WERI-Rb-1 (cell line): ENCODE measurements around the gene OR1L8.
"Not testable (repeated sequence)": the region's sequence is repeated elsewhere in the genome, so short reads cannot be mapped to it uniquely, and the experiment has no call there.

Source experiments
- DNase-seq: peaks from one replicate; pipeline ENCODE4 v3.0.0-alpha.2; 2020
- H3K27ac ChIP-seq: fragments of 250-450 bp; sonication (Bioruptor Pico); 2 replicates; pipeline ENCODE4 v1.5.1; 2020; ENCODE audit warnings: mild to moderate bottlenecking, moderate library complexity
- H3K27me3 ChIP-seq: fragments of 250-450 bp; sonication (Bioruptor Pico); 2 replicates; pipeline ENCODE4 v1.5.1; 2021; ENCODE audit warnings: mild to moderate bottlenecking, low read depth, moderate library complexity; ENCODE audit not compliant: insufficient read depth, severe bottlenecking
- H3K36me3 ChIP-seq: fragments of 250-450 bp; sonication (Bioruptor Pico); 2 replicates; pipeline ENCODE4 v1.5.1; 2020; ENCODE audit warnings: mild to moderate bottlenecking, moderate library complexity
- H3K4me3 ChIP-seq: 2 replicates; pipeline ENCODE4 v1.5.1; 2011; ENCODE audit warnings: low read depth, mild to moderate bottlenecking, control low read depth, low read length
- H3K9me3 ChIP-seq: fragments of 250-450 bp; sonication (Bioruptor Pico); 2 replicates; pipeline ENCODE4 v1.5.1; 2021; ENCODE audit warnings: mild to moderate bottlenecking, moderate library complexity; ENCODE audit not compliant: severe bottlenecking
- CTCF ChIP-seq: IDR thresholded peaks from 2 replicates; pipeline ENCODE4 v1.5.1; 2011; ENCODE audit warnings: low read depth, mild to moderate bottlenecking, control low read depth, inconsistent platforms, low read length

The OR1L8 gene, protein sequence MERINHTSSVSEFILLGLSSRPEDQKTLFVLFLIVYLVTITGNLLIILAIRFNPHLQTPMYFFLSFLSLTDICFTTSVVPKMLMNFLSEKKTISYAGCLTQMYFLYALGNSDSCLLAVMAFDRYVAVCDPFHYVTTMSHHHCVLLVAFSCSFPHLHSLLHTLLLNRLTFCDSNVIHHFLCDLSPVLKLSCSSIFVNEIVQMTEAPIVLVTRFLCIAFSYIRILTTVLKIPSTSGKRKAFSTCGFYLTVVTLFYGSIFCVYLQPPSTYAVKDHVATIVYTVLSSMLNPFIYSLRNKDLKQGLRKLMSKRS

DNA sequence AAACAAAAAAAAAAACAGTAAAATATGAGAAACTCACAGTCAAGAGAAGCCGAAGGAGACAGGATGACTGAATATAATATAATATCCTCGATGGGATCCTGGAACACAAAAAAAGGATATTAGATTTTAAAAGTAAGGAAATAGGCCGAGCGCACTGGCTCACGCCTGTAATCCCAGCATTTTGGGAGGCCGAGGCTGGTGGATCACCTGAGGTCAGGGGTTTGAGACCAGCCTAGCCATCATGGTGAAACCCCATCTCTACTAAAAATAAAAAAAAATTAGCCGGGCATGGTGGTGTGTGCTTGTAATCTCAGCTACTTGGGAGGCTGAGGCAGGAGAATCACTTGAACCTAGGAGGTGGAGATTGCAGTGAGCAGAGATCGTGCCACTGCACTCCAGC is at the start of gene OR1L8:
Gene OR1L8, minus strand, starts transcription at position 101 of the 400 bp plus-strand sequence. CDS start 14,907 bp downstream, outside the sequence.
- H3K36me3 ChIP-seq, H3K4me3 ChIP-seq, H3K27ac ChIP-seq, H3K9me3 ChIP-seq, DNase-seq, H3K27me3 ChIP-seq: not testable (repeated sequence)

- peaks cover 5% of the 10 kb centered on the region for H3K9me3 ChIP-seq
- no peak for DNase-seq
- no peak overlapping the region for H3K4me3 ChIP-seq
- H3K36me3 ChIP-seq = no peaks in the 10 kb centered on the region
- H3K27ac ChIP-seq = no peak overlapping the region
- no peaks in the 10 kb centered on the region for H3K27me3 ChIP-seq
- no peak for TF ChIP-seq CTCF
These were observed 36.8 kb upstream of the OR1L8 start for GRCh38 chr9:122619996-122620395.

- TF ChIP-seq CTCF = no peak
- Histone ChIP-seq H3K27me3 (no peaks in the 10 kb centered on the region), H3K9me3 (peaks cover 5% of the 10 kb centered on the region), H3K4me3 (no peak within 1 kb of the TSS), H3K36me3 (no peaks in the 10 kb centered on the region), H3K27ac (no peak within 1 kb of the TSS)
- DNase-seq = no peak
These were observed 31.2 kb upstream of the OR1L8 start, which contains the start of gene OR1Q1 for GRCh38 chr9:122614362-122614761. Gene OR1Q1, plus strand, starts transcription at chr9:122614738. Its CDS starts 0 bp downstream, at chr9:122614738.

- Histone ChIP-seq H3K4me3 (no peak overlapping the region), H3K27ac (no peak overlapping the region), H3K36me3 (no peaks in the 10 kb centered on the region), H3K27me3 (no peaks in the 10 kb centered on the region), H3K9me3 (no peaks in the 10 kb centered on the region)
- no peak for TF ChIP-seq CTCF
- no peak for DNase-seq
These were observed 26.6 kb upstream of the OR1L8 start for GRCh38 chr9:122609804-122610203.

DNA sequence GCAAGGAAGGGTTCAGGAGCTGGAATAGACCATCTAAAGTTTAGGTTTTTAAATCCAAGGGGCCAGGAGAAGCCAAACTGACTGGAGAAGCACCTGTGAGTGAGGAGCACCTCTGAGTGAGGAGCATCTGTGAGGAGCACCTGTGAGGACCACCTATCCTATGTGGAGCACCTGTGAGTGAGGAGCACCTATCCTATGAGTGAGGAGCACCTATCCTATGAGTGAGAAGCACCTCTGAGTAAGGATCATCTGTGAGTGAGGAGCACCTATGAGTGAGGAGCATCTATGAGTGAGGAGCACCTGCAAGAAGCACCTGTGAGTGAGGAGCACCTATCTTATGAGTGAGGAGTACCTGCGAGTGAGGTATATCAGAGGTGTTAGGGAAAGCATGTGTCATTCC is 23.4 kb upstream of the OR1L8 start:
- no peak for TF ChIP-seq CTCF
- Histone ChIP-seq H3K27ac (no peak overlapping the region), H3K36me3 (no peaks in the 10 kb centered on the region), H3K27me3 (no peaks in the 10 kb centered on the region), H3K9me3 (no peaks in the 10 kb centered on the region), H3K4me3 (no peak overlapping the region)
- no peak for DNase-seq

DNA sequence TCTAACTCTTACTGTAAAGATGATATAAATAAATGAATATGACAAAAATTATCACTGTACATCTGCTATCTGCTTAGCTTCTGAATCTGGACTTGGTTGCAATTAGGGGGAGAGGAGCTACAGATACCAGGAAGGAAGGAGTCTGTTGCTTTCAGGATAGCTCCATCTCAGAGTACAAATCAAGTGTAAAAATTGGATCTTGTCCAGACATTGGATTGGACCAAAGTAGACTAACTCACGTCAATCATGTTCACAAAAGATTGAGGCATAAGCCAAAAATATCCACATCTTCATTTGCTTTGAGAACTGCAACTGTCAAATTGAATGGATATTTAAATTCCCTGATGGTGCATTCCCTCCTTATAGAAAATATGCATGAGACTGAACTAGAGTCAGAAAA is 22.5 kb upstream of the OR1L8 start:
- Histone ChIP-seq H3K4me3 (no peak overlapping the region), H3K27ac (no peak overlapping the region), H3K27me3 (no peaks in the 10 kb centered on the region), H3K9me3 (no peaks in the 10 kb centered on the region), H3K36me3 (no peaks in the 10 kb centered on the region)
- no peak for DNase-seq
- TF ChIP-seq CTCF = no peak
